ENCODE results near the gene C2orf49. TPM values are rescaled to one million over a fixed set of nuclear protein-coding genes. Genes with fewer than 3 reads are reported as not detected.
A peak's percentile ranks its signal among the peaks of the same experiment; 100 is the strongest.
"Not testable (repeated sequence)": the region's sequence is repeated elsewhere in the genome, so short reads cannot be mapped to it uniquely, and the experiment has no call there.

Gene C2orf49
- total and polyA plus RNA-seq, 2 donors (not counting 3 experiments of a cell fraction or from before 2014, with no cell fraction given): 4.6 to 15.0 TPM

DNA sequence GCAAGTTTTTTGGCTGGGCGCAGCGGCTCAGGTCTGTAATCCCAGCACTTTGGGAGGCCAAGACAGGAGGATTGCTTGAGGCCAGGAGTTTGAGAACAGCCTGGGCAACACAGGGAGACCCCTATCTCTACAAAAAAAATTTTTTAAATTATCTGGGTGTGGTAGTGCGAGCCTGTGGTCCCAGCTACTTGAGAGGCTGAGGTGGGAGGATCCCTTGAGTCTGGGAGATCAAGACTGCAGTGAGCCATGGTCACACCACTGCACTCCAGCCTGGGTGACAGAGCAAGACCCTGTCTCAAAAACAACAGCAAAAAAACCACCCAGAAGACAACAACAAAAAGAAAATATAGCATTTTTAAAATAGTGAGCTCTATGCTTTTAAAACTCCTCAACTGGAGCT lies 10.1 kb upstream of the C2orf49 start:
- DNase-seq (ENCODE audit: low read depth, low spot score); H4K20me1 ChIP-seq (replicated peaks; ENCODE audit: control insufficient read depth, extremely low read depth, insufficient read depth, low read length); H2AFZ ChIP-seq (ENCODE audit: low read depth, low read length); H3K9ac ChIP-seq (replicated peaks; ENCODE audit: extremely low read depth, insufficient read depth, low read length); FAIRE-seq; H3K27me3 ChIP-seq (ENCODE audit: control insufficient read depth in 2 of 2, insufficient read depth in 2 of 2, low read length in 2 of 2); H3K4me3 ChIP-seq (replicated peaks in 1 of 3; ENCODE audit: insufficient read depth in 1 of 3, low read depth in 1 of 3, low read length in 3 of 3); H3K9me3 ChIP-seq (replicated peaks; ENCODE audit: control insufficient read depth, insufficient read depth, low read length); H3K36me3 ChIP-seq (ENCODE audit: control insufficient read depth in 2 of 2, extremely low read depth in 1 of 2, insufficient read depth in 2 of 2, low read length in 2 of 2); BruUV-seq (replicated peaks); POLR2A ChIA-PET; H3K9me1 ChIP-seq (replicated peaks; ENCODE audit: control insufficient read depth, extremely low read depth, insufficient read depth, low read length); dilution Hi-C loops (cut with MboI; ENCODE audit: extremely low pct_ligation_motif_present, low sequenced_read_pairs): not testable (repeated sequence)
- peak overlapping the region; percentile 31 for H3K4me2 ChIP-seq (ENCODE audit: insufficient read depth, low read length)
- intact Hi-C loops (cut with micrococcal nuclease): loop anchor here (10.0 kb wide), 1 partner anchor 868 kb away; the partner anchor contains the start of gene UXS1
- CTCF ChIA-PET: interaction anchor here (2.5 to 3.8 kb wide), 2 partner anchors 39 to 194 kb away, joined by 9 to 13 read pairs; no protein-coding TSS in a partner anchor
- H3K4me1 ChIP-seq (ENCODE audit: control insufficient read depth, extremely low read depth, insufficient read depth, low read length): peaks cover 56% of the 10 kb centered on the region
- peaks cover 52% of the 10 kb centered on the region for H3K79me2 ChIP-seq (ENCODE audit: control insufficient read depth, insufficient read depth, low read length)
- peak overlapping the region; percentile 73 for H3K27ac ChIP-seq (ENCODE audit: insufficient read depth, low read depth, low read length)

DNA sequence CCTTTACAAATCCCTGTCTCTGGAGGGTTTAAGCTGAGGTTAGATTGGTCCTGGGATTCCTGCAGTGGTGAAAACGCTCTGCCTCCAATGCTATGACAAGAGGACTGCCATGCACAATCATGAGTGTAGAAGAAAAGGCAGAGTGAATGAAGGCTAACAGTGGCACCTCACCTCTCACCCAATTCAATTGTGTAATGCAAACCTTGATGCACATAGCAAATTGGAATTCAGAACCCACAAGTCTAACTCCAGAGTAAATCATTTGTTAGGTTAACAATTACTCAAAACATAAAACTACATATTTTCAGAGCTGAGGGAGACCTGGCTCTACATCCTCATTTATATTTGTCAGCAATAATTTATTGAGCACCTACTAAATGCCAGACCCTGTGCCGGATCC lies 9.7 kb upstream of the C2orf49 start:
- H3K9me1 ChIP-seq (replicated peaks; ENCODE audit: control insufficient read depth, extremely low read depth, insufficient read depth, low read length): no peaks in the 10 kb centered on the region
- ChIA-PET POLR2A (interaction anchor here (1.5 kb wide), 1 partner anchor 66 kb away, joined by 6 read pairs; no protein-coding TSS in a partner anchor), CTCF (interaction anchor here (0.9 to 3.8 kb wide), 4 partner anchors 17 to 193 kb away, joined by 4 to 13 read pairs (median 8); no protein-coding TSS in a partner anchor)
- intact Hi-C loops (cut with micrococcal nuclease) (loop anchor here (1.0 to 10.0 kb wide), 2 partner anchors 10 to 867 kb away; partner anchors contain the start of genes C2orf49 and UXS1), dilution Hi-C loops (cut with MboI; ENCODE audit: extremely low pct_ligation_motif_present, low sequenced_read_pairs) (no loop called here)
- H3K4me3 ChIP-seq (replicated peaks in 1 of 3; ENCODE audit: insufficient read depth in 1 of 3, low read depth in 1 of 3, low read length in 3 of 3): peak overlapping the region in 1 of 3 experiments; percentile 37
- no peaks in the 10 kb centered on the region for H4K20me1 ChIP-seq (replicated peaks; ENCODE audit: control insufficient read depth, extremely low read depth, insufficient read depth, low read length)
- BruUV-seq (replicated peaks): TSS peak; percentile 13
- peak overlapping the region; percentile 31 for H3K4me2 ChIP-seq (ENCODE audit: insufficient read depth, low read length)
- no peaks in the 10 kb centered on the region for H3K36me3 ChIP-seq (ENCODE audit: control insufficient read depth in 2 of 2, extremely low read depth in 1 of 2, insufficient read depth in 2 of 2, low read length in 2 of 2)
- peak overlapping the region; percentile 73 for H3K27ac ChIP-seq (ENCODE audit: insufficient read depth, low read depth, low read length)
- DNase-seq (ENCODE audit: low read depth, low spot score): no peak
- TF ChIP-seq GATA2 (IDR thresholded peaks at IDR 0.05; ENCODE audit: insufficient read depth, insufficient read length, low read depth, low read length): no peak
- no peak for TF ChIP-seq FOS (IDR thresholded peaks at IDR 0.05; ENCODE audit: borderline replicate concordance, insufficient read depth, low read length)
- TF ChIP-seq JUN (IDR thresholded peaks at IDR 0.05; ENCODE audit: borderline replicate concordance, insufficient read depth, insufficient read length, low read depth): no peak
- no peak for TF ChIP-seq POLR2AphosphoS5 (IDR thresholded peaks at IDR 0.05; ENCODE audit: insufficient read depth, low read depth, low read length)
- no peak for TF ChIP-seq EZH2 (IDR thresholded peaks at IDR 0.05; ENCODE audit: borderline replicate concordance, low read depth, low read length, severe bottlenecking)
- TF ChIP-seq, protein P1, sequence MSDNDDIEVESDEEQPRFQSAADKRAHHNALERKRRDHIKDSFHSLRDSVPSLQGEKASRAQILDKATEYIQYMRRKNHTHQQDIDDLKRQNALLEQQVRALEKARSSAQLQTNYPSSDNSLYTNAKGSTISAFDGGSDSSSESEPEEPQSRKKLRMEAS (IDR thresholded peaks at IDR 0.05; ENCODE audit: insufficient read depth, insufficient read length): no peak
- no peak for TF ChIP-seq MYC (IDR thresholded peaks at IDR 0.05; ENCODE audit: low read depth, low read length)
- TF ChIP-seq POLR2A (IDR thresholded peaks at IDR 0.05; ENCODE audit: low read depth, low read length): no peak
- TF ChIP-seq, protein P2, sequence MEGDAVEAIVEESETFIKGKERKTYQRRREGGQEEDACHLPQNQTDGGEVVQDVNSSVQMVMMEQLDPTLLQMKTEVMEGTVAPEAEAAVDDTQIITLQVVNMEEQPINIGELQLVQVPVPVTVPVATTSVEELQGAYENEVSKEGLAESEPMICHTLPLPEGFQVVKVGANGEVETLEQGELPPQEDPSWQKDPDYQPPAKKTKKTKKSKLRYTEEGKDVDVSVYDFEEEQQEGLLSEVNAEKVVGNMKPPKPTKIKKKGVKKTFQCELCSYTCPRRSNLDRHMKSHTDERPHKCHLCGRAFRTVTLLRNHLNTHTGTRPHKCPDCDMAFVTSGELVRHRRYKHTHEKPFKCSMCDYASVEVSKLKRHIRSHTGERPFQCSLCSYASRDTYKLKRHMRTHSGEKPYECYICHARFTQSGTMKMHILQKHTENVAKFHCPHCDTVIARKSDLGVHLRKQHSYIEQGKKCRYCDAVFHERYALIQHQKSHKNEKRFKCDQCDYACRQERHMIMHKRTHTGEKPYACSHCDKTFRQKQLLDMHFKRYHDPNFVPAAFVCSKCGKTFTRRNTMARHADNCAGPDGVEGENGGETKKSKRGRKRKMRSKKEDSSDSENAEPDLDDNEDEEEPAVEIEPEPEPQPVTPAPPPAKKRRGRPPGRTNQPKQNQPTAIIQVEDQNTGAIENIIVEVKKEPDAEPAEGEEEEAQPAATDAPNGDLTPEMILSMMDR (IDR thresholded peaks at IDR 0.05; ENCODE audit: extremely low read depth in 1 of 2, insufficient read depth in 1 of 2, low read depth in 1 of 2, low read length in 2 of 2): no peak
- peaks cover 56% of the 10 kb centered on the region for H3K4me1 ChIP-seq (ENCODE audit: control insufficient read depth, extremely low read depth, insufficient read depth, low read length)
- no peaks in the 10 kb centered on the region for H3K27me3 ChIP-seq (ENCODE audit: control insufficient read depth in 2 of 2, insufficient read depth in 2 of 2, low read length in 2 of 2)
- no peak for FAIRE-seq
- H2AFZ ChIP-seq (ENCODE audit: low read depth, low read length): no peak overlapping the region
- H3K9me3 ChIP-seq (replicated peaks; ENCODE audit: control insufficient read depth, insufficient read depth, low read length): no peaks in the 10 kb centered on the region
- H3K79me2 ChIP-seq (ENCODE audit: control insufficient read depth, insufficient read depth, low read length): peaks cover 48% of the 10 kb centered on the region
- H3K9ac ChIP-seq (replicated peaks; ENCODE audit: extremely low read depth, insufficient read depth, low read length): peak overlapping the region; percentile 76

Data from endothelial cell of umbilical vein (primary cell).